Prostate gland (tissue), 2 donors: ENCODE results near the gene TMTC2.

Experiments used
- CTCF ChIP-seq, 4 experiments: fragments of 200-600 bp in 2 of 4; fragments of 450-650 bp in 2 of 4; sonication (generic) in 2 of 4; IDR thresholded peaks; 1 replicate in 3 of 4; 2 replicates in 1 of 4; pipeline ENCODE4 v1.5.1; 2016 to 2019; ENCODE audit warnings: antibody characterized with exemption in 4 of 4, mild to moderate bottlenecking in 2 of 4, moderate library complexity in 2 of 4
- POLR2A ChIP-seq: fragments of 450-650 bp; IDR thresholded peaks from one replicate; pipeline ENCODE4 v1.6.1; 2016; ENCODE audit warnings: antibody characterized with exemption, mild to moderate bottlenecking

- TF ChIP-seq CTCF (IDR thresholded peaks at IDR 0.05), result no peak
- no peak for TF ChIP-seq POLR2A
Observed at GRCh38 chr12:83113945-83114344, 427.2 kb downstream of the TMTC2 start.
